Fibroblast of the aortic adventitia (primary cell): ENCODE measurements around the gene NRCAM. TPM values are rescaled to one million over a fixed set of nuclear protein-coding genes. Genes with fewer than 3 reads are reported as not detected.

Source experiments
- DNase-seq: peaks from one replicate; pipeline ENCODE4 v3.0.0-alpha.2; 2010; ENCODE audit warnings: low read depth
- H3K4me3 ChIP-seq: 2 replicates; pipeline ENCODE4 v1.5.1; 2011; ENCODE audit warnings: low read depth, mild to moderate bottlenecking, control low read depth, low read length, moderate library complexity
- total RNA-seq: library from RNA; depleted of rRNA; stranded (reverse); fragments of >200 nt; gene quantifications from 2 replicates; pipeline ENCODE4 v1.2.3, GENCODE V29; 2012; ENCODE audit warnings: low replicate concordance
- TF ChIP-seq, protein P1 (sequence below): IDR thresholded peaks from 2 replicates; pipeline ENCODE4 v1.5.1; 2011; ENCODE audit warnings: mild to moderate bottlenecking, low read length, control low read depth, inconsistent platforms; ENCODE audit not compliant: insufficient read depth

The NRCAM gene
- total RNA-seq, 1 donor: 2.3 TPM

DNA sequence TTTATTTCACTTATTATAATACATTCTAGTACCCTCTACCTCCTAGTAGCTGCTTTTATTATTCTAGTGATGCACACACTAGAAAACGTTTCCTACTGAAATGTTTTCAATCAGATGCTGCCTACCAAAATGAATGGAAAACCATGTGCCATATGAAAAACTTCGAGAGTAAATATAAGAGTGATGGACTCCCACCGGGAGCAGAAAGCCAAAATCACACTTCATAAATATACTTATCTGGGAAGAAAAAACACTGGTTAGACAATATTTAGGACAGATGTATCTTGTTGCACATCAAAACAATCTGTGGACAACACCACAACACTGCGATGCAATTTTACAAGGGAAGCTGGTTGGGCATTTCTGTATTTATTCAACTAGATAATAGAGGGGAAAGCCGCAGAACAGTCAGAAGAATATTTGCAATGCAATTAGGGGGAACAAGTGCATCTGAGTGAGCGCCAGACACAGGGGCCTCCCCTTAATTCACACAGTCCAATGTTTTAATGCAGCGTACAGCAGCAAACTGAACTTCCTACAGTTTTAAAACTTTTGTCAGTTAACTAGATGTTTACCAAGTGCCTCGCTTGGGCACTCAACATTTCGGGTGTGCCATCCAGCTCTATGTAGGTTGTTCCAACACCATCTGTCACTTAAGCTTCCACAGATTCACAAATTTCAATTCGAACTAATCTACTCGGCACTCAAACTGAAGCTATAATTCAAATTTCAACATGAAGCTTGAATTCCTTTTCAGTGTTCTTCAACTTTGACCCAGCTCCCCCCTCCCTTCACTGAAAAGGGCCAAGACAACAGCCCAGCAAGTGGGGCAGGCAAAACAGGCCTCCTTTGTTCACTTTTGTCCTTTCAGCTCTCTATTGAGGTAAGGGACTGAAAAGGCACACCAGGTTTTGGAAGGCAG is 7.4 kb downstream of the NRCAM start:
- DNase-seq: no peak
- TF ChIP-seq, protein P1, sequence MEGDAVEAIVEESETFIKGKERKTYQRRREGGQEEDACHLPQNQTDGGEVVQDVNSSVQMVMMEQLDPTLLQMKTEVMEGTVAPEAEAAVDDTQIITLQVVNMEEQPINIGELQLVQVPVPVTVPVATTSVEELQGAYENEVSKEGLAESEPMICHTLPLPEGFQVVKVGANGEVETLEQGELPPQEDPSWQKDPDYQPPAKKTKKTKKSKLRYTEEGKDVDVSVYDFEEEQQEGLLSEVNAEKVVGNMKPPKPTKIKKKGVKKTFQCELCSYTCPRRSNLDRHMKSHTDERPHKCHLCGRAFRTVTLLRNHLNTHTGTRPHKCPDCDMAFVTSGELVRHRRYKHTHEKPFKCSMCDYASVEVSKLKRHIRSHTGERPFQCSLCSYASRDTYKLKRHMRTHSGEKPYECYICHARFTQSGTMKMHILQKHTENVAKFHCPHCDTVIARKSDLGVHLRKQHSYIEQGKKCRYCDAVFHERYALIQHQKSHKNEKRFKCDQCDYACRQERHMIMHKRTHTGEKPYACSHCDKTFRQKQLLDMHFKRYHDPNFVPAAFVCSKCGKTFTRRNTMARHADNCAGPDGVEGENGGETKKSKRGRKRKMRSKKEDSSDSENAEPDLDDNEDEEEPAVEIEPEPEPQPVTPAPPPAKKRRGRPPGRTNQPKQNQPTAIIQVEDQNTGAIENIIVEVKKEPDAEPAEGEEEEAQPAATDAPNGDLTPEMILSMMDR: no peak
- H3K4me3 ChIP-seq: no peak overlapping the region

DNA sequence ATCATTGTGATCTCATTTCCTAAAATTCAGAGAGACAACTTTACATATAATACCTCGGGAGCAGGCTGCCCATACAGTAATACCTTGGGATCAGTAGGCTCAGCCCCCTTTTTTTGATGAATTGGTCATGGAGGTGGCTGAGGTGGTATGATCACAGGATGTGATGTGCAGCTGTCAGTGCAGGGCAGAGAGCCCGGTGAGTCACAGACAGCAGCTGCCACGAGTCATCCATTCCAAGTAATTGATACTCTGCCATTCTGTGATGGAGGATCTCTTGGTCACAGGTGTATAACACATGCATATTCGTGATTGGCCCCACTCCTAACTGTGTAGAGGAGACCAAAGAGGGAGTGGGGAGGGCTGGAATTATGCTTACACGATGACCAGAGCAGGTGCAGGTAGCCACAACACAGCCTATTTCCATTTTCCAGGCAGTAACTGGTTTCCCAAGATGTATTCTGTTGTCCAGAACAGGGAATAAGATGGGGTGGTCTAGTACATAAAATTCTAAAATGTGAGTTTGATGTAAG is 14.1 kb downstream of the NRCAM start:
- H3K4me3 ChIP-seq: no peak overlapping the region
- TF ChIP-seq, protein P1: no peak
- no peak for DNase-seq

DNA sequence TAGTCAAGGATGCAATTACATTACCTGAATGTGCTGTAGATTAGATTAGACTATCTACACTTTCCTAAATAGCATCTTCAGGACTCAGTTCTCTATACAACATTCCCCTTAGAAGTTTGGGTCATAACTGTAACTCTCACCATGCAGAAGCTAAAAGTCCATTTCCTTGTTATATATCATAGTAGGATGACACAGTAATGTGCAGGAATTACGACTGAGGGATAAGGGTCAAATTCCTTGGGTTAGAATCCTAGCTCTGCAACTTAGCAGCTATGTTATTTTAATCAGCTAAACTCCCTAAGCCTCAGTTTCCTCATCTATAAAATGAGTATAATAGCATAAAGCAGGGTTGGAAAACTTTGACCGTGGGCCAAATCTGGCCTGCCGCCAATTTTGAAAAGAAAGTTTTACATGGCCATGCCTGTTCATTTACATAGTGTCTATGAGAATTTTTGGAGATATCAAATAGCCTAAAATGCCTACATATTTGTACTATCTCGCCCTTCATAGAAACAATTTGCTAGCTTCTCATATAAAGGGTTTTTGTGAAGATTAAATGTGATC is 14.8 kb downstream of the NRCAM start:
- H3K4me3 ChIP-seq: no peak overlapping the region
- TF ChIP-seq, protein P1: no peak
- no peak for DNase-seq

DNA sequence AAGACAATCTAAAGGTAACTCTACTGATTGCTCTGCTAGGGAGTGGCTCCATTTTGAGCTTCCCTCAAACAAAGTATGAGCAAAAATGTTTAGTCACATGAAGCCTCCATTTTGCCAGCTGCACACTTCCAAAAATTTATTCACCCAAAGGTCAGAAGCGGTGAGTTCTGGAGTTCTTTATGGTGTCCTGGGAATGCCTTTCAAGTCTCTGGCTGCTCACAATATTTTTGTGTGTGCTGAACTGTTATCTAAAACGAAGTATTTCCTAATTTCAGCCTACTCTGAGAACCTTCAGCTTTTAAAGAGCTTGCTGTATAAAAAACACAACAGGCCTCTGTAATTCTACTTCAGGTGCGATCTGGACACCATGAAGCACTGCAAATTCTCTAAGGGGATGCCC is 15.6 kb downstream of the NRCAM start:
- TF ChIP-seq, protein P1: no peak
- H3K4me3 ChIP-seq: no peak overlapping the region
- no peak for DNase-seq

DNA sequence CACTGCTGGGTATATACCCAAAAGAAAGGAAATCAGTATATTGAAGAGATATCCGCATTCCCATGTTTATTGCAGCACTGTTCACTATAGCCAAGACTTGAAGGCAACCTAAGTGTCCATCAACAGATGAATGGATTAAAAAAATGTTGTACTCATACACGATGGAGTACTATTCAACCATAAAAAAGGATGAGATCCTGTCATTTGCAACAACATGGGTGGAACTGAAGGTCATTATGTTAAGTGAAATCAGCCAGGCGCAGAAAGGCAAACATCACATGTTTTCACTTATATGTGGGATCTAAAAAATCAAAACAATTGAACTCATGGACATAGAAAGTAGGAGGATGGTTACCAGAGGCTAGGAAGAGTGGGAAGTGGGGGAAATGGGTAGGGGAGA is 19.3 kb downstream of the NRCAM start:
- no peak for DNase-seq
- TF ChIP-seq, protein P1: no peak
- H3K4me3 ChIP-seq: no peak overlapping the region

DNA sequence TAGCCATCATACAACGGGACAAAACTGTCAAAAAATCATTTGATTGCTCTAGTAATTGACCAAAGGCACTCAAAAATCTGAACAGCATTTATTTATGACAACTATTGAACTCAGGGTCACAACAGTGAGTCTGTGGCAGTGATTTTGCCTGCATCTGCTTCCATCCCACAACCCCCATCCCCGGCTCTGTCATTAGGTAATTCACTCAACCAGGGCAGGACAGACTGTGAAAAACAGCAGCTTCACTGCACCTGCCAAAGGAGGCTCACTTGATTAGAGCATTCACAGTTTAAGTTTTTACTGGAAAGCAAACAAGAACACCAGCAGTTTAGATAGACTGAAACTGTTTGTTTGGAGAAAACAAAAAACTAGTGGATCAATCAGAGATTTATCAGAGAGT is 22.2 kb downstream of the NRCAM start:
- DNase-seq: no peak
- TF ChIP-seq, protein P1: no peak
- no peak overlapping the region for H3K4me3 ChIP-seq
